ENCODE measurements around the gene FAM98B.
"Not testable (repeated sequence)": the region's sequence is repeated elsewhere in the genome, so short reads cannot be mapped to it uniquely, and the experiment has no call there.

Gene FAM98B

GRCh38 chr15:38453971-38454695 is at the start of gene FAM98B:
TSS of gene FAM98B (plus strand) at chr15:38454127. CDS start at chr15:38454162, 35 bp downstream.
- DNase-seq: peak; percentile 88

GRCh38 chr15:38406436-38406835 is 47.5 kb upstream of the FAM98B start:
- no peak for DNase-seq

GRCh38 chr15:38408576-38408975 is 45.4 kb upstream of the FAM98B start:
- DNase-seq: no peak

DNA sequence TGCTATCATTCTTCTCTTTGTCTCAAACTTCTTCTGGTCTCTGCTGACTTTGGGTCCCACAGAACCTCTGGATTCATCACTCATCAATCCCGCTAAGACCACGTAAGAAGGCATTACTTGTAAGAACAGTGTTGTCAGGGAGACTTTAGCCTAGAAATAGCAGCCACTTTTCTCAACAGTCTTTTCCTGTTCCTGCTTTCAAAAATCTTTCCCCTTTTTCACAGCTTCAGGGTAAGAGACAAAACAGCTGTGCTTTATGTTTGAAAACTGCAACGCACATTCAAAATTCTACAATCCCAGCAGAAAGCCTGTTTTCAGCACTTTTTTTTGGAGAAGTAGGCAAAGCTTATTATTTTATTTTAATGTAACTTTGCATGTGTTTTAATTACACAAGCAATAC is 42.0 kb upstream of the FAM98B start:
- no peak for DNase-seq

GRCh38 chr15:38412466-38412865 is 41.5 kb upstream of the FAM98B start:
- no peak for DNase-seq

GRCh38 chr15:38414357-38414756 is 39.6 kb upstream of the FAM98B start:
- no peak for DNase-seq

DNA sequence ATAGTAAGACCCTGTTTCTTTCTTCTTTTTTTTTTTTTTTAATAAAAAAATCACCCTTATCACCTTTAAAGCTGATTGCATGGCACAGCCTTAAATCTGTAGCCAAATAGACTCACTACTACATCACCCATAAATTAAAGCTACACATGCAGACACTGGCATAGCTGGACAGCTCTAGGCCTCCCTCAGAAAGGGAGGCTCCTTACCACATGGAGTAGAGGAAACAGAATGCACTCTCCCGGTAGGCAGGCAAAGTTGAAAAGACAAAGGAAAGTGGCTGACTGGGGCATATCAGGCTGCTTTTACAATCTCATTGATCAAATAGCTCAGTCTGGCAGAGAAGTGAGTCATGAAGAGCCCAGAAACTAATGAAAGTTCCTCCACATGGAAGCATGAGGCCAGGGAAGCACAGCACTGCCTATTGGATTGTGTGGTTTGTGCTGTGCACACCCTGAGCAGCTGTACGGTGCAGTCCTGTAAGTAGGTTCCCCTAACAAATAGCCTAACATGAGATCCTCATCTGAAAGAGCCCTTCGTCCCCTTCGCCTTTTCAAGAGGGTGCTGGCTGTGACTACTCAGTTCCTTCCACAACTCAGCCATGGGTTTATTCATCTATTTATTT is 32.7 kb upstream of the FAM98B start:
- DNase-seq: no peak

DNA sequence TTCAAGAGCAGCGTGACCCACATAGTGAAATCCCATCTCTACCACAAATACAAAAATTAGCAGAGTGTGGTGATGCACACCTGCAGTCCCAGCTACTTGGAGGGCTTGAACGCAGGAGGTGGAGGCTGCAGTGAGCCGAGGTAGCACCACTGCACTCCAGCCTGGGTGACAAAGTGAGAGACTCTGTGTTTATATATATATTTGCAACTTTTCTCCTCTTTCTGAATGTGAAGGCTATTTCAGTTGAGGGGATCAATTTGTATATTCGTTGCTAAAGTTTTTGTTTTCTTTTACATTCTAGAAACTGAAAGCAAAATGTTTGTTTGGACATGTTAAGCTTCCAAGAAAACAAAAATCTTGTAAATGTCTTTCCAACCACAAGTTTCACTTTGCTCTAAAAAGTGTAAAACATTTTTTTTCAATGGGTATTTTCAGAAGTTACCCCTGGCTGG is 29.8 kb upstream of the FAM98B start:
- DNase-seq: no peak

DNA sequence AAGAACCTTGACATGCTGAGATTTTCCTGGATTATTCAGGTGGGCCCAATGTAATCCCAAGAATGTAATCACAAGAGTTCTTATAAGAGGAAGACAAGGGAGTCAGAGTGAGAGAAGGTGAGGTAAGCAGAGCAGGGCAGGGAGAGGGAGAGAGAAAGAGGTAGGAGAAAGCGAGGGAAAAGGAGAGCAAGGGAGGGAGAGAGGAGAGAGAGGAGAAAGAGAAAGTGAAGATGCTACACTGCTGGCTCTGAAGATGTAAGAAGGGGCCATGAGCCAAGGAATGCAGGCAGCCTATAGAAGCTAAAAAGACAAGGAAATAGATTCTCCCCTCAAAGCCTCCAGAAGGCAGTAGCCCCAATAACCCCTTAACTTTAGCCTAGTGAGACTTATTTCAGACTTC is 28.7 kb upstream of the FAM98B start:
- DNase-seq: no peak

GRCh38 chr15:38427380-38427779 is 26.5 kb upstream of the FAM98B start:
- no peak for DNase-seq

GRCh38 chr15:38430106-38430760 is 23.7 kb upstream of the FAM98B start:
- DNase-seq: no peak

DNA sequence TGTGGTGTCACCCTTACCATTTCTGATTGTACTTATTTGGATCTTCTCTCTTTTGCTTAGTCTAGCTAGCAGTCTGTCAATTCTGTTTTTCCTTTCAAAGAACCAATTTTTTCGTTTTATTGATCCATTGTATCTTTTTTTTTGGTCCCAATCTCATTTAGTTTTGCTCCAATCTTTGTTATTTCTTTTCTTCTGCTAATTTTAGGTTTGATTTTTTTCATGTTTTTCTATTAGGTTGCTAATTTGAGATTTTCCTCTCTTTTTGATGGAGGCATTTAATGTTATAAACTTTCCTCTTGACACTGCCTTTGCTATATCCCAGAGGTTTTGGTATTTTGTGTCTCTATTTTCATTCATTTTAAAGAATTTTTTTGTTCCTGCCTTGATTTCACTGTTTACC is 16.9 kb upstream of the FAM98B start:
- DNase-seq: no peak

DNA sequence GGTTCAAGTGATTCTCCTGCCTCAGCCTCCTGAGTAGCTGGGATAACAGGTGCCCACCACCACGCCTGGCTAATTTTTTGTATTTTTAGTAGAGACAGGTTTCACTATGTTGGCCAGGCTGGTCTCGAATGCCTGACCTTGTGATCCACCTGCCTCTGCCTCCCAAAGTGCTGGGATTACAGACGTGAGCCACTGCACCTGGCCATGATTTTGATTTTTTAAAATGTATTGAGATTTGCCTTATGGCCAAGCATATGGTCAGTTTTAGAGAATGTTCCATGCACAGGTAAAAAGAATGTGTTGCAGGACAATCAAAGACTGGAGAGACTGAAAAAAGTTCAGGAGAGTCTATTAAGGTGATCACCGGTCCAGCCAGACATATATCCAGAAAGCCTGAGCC is 16.3 kb upstream of the FAM98B start:
- not testable (repeated sequence) for DNase-seq

- DNase-seq: no peak
Measured at GRCh38 chr15:38438031-38438986, 15.6 kb upstream of the FAM98B start.

- DNase-seq: peak; percentile 31
Measured at GRCh38 chr15:38440353-38441129, 13.4 kb upstream of the FAM98B start.

GRCh38 chr15:38441130-38441519 is 12.8 kb upstream of the FAM98B start:
- DNase-seq: no peak

DNA sequence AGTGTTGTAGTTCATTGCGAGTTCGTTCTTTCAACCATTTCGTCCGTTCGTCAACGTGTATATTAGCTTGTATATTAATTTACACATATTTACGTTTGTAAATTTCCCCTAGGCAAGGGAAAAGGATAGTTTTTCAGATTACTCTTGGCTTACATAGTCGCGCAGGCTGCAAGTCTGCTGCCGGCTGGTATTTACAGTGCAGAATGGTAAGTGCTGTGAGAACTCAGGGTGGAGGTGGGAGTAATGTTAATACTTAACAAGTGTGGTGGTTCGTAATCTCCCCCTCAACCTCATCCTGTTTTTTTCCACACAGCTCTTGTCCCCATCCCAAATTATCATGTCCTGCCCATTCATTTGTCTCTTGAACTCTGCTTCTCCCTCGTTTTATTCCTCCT is 766 bp downstream of the FAM98B start:
- no peak for DNase-seq

DNA sequence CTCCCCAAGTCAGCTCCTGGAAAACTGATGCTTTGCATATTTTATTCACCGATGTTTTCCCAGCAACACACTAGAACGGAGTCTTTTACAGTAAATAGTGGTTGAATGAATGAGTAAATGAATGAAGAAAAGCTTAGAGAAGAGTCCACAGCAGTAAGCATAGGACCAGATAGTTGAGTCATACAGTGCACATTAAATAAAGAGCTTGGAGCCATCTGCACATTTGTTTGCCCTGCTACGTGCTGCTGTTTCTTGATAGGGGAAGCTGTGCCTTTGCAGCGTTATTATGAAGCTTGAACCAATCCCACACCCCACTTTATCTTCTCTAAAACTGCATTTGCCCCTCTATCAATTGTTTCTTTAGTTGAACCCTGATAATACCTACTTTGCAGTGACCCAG is 1.2 kb downstream of the FAM98B start:
- DNase-seq: no peak

GRCh38 chr15:38458646-38459045 is 4.7 kb downstream of the FAM98B start:
- no peak for DNase-seq

DNA sequence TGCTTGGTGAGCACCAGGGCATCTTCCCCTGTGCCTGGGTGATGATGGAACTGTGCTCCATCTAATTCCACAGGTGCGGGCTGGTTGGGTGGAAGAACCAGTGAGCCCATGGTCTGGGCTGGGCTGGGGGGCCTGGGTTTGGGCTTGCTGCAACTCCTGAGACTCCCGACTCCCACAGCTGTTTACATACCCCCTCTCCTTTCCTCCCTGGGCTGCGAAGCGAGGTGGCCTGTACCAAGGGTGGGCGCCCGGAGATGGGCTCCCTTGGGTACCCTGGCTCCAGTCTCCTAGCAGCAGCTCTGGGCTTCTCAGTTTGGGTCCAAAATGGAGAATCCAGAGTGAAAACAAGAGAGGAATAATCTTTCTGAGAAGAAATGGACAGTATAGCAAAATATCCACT is 5.6 kb downstream of the FAM98B start:
- no peak for DNase-seq

- no peak for DNase-seq
Measured at GRCh38 chr15:38460543-38460942, 6.6 kb downstream of the FAM98B start.
